ENCODE measurements around the gene CTSE.
"Not testable (repeated sequence)": the region's sequence is repeated elsewhere in the genome, so short reads cannot be mapped to it uniquely, and the experiment has no call there.

- TF ChIP-seq CTCF (optimal IDR thresholded peaks at IDR 0.05 in 1 of 3, IDR thresholded peaks at IDR 0.05 in 1 of 3, conservative IDR thresholded peaks at IDR 0.05 in 1 of 3; ENCODE audit: extremely low read depth in 1 of 3, insufficient read depth in 2 of 3, low read length in 3 of 3); EZH2 (IDR thresholded peaks at IDR 0.05; ENCODE audit: low read length): not testable (repeated sequence)
These were observed 31.5 kb upstream of the CTSE start for GRCh38 chr1:206055069-206055625.
